SW480 (cell line): ENCODE results near the gene UBALD2.
"Not testable (repeated sequence)": the region's sequence is repeated elsewhere in the genome, so short reads cannot be mapped to it uniquely, and the experiment has no call there.

ENCODE experiments used
- DNase-seq: peaks from one replicate; pipeline ENCODE4 v3.0.0-alpha.2; 2016; ENCODE audit warnings: low spot score

UBALD2 gene

GRCh38 chr17:76264755-76265623 is at the start of gene UBALD2:
UBALD2 (plus strand) TSS chr17:76265348; CDS start chr17:76265506, 158 bp downstream.
- DNase-seq = peak; percentile 97

GRCh38 chr17:76217081-76217480 is 48.1 kb upstream of the UBALD2 start:
- no peak for DNase-seq

GRCh38 chr17:76219670-76220383 is 45.3 kb upstream of the UBALD2 start:
- DNase-seq = no peak

GRCh38 chr17:76223802-76224201 is 41.3 kb upstream of the UBALD2 start:
- DNase-seq = no peak

GRCh38 chr17:76225373-76226086 is 39.6 kb upstream of the UBALD2 start:
- DNase-seq = not testable (repeated sequence)

- DNase-seq = not testable (repeated sequence)
Observed at GRCh38 chr17:76226749-76227148, 38.4 kb upstream of the UBALD2 start.

GRCh38 chr17:76232342-76232741 is 32.8 kb upstream of the UBALD2 start:
- DNase-seq = no peak

GRCh38 chr17:76233588-76234353 is 31.4 kb upstream of the UBALD2 start:
- DNase-seq = no peak

- DNase-seq = no peak
Observed at GRCh38 chr17:76234354-76234679, 30.8 kb upstream of the UBALD2 start.

GRCh38 chr17:76235883-76236282 is 29.3 kb upstream of the UBALD2 start:
- no peak for DNase-seq

GRCh38 chr17:76236603-76237002 is 28.5 kb upstream of the UBALD2 start:
- no peak for DNase-seq

- DNase-seq = peak; percentile 23
Observed at GRCh38 chr17:76237859-76238313, 27.3 kb upstream of the UBALD2 start.

GRCh38 chr17:76238847-76239537 is 26.2 kb upstream of the UBALD2 start:
- DNase-seq = peak; percentile 16

GRCh38 chr17:76239538-76240274 is 25.4 kb upstream of the UBALD2 start:
- peak; percentile 35 for DNase-seq

- DNase-seq = peak; percentile 54
Observed at GRCh38 chr17:76240461-76241203, 24.5 kb upstream of the UBALD2 start, which contains the start of gene RNF157. RNF157 (minus strand) TSS chr17:76240493; CDS start chr17:76240240, 253 bp downstream.

- no peak for DNase-seq
Observed at GRCh38 chr17:76241204-76241538, 24.0 kb upstream of the UBALD2 start.

GRCh38 chr17:76241691-76242255 is 23.4 kb upstream of the UBALD2 start:
- DNase-seq = no peak

GRCh38 chr17:76243826-76244679 is 21.1 kb upstream of the UBALD2 start:
- no peak for DNase-seq
